Nucleus accumbens (tissue), 56 donors: ENCODE data around the gene GREB1L.
A peak's percentile ranks its signal among the peaks of the same experiment; 100 is the strongest.
"Not testable (repeated sequence)": the region's sequence is repeated elsewhere in the genome, so short reads cannot be mapped to it uniquely, and the experiment has no call there.

Experiments used
- DNase-seq, 56 donors: peaks; one replicate each; lab custom pipeline; 2025; lab: John Stamatoyannopoulos, UW

The GREB1L gene

GRCh38 chr18:21303445-21303844 lies 61.4 kb downstream of the GREB1L start:
- DNase-seq = no peak

- DNase-seq = no peak
Observed at GRCh38 chr18:21303895-21304294, 61.9 kb downstream of the GREB1L start.

- DNase-seq = no peak
Observed at GRCh38 chr18:21305621-21306020, 63.6 kb downstream of the GREB1L start.

GRCh38 chr18:21306368-21306767 lies 64.3 kb downstream of the GREB1L start:
- DNase-seq = no peak

- no peak for DNase-seq
Observed at GRCh38 chr18:21307578-21307977, 65.5 kb downstream of the GREB1L start.

DNA sequence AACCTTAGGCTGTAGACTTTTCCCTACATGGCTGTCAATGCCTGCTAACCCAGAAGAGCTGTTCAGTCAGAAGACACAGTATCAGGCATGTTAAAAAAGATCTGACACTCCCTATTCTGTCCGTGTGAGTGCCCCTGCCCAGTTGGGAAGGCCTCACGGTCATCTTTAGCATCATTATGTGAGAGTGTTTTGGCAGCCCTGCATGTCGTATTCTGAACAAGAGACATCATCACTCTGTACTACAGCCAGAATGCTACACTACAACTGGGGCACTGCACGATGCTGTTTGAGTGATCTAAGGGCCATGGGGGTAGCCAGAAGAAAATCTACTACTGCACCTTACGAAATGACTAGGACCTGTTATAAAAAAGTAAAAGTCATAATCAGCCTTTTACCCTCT lies 67.2 kb downstream of the GREB1L start:
- peak in 3 of 56 donors; percentile 2 to 3 (median 2) for DNase-seq

- not testable (repeated sequence) for DNase-seq
Observed at GRCh38 chr18:21311980-21312379, 69.9 kb downstream of the GREB1L start.

- DNase-seq = no peak
Observed at GRCh38 chr18:21313576-21313975, 71.5 kb downstream of the GREB1L start.

DNA sequence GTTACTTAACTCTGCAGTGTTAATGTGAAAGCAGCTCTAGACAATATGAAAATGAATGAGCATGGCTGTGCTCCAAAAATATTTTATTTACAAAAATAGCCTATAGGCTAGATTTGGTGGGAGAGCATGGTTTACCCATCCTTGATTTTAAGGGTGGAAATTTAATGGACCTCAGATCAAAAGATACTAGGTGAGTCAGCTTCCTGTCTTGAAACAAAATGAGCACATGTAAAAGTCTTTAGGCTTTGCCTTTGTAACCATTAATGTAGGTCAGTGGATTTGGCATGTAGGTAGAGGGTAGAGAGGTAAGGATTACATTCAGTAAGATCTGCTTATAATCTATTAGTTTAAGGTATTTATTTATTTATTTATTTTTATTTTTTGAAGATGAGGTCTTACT lies 72.7 kb downstream of the GREB1L start:
- DNase-seq = no peak

DNA sequence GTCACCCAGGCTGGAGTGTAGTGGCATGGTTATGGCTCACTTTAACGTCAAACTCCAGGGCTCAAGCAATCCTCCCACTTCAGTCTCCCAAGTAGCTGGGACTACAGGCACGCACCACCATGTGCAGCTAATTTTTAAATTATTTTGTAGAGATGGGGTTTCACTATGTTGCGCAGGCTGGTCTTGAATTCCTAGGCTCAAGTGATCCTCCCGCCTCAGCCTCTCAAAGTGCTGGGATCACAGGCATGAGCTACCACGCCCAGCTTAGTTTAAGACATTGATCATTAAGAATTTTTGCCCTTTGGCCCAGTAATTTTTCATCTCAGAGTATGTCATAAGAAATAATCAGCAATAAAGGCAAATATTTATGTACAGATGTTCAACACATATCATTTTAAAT lies 73.1 kb downstream of the GREB1L start:
- DNase-seq = not testable (repeated sequence)

- DNase-seq = no peak
Observed at GRCh38 chr18:21315741-21316197, 73.7 kb downstream of the GREB1L start.

DNA sequence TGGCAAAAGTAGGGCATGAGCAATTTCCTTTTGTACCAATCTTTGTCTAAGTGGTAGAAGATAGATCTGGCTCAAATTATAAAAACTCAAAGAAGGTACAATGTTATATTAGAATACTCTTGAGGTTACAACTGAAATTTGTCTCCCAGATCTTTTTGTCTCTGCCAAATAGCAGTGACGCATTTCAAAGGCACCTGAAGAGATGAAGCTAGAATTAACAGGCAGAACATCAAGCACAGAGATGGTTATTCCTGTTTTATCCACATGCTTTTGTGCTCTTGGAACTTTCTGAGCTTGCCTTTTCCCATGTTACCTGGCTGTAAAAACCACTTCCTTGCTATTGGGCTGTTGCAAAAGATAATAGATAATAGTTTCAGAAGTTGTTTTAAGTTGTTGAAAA lies 74.3 kb downstream of the GREB1L start:
- DNase-seq = no peak

GRCh38 chr18:21321711-21322110 lies 79.7 kb downstream of the GREB1L start:
- DNase-seq = no peak

DNA sequence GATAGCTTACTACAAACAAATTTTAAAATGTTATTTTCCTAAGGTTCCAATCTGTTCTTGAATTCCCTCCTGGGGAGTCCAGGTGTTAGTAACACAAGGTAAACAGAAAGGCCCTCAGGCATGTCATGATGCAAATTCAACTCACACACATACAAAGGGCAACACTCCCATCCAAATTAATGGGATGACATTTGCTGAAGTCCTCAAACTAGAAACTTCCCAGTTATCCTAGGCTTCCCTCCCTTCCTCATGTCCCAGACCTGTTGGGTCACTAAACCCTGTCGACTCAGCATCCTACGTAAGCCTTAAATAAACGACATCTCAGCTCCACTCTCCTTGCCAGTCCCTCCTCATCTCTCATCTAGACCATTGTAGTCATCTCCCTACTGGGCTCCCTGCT lies 85.1 kb downstream of the GREB1L start:
- DNase-seq = no peak

DNA sequence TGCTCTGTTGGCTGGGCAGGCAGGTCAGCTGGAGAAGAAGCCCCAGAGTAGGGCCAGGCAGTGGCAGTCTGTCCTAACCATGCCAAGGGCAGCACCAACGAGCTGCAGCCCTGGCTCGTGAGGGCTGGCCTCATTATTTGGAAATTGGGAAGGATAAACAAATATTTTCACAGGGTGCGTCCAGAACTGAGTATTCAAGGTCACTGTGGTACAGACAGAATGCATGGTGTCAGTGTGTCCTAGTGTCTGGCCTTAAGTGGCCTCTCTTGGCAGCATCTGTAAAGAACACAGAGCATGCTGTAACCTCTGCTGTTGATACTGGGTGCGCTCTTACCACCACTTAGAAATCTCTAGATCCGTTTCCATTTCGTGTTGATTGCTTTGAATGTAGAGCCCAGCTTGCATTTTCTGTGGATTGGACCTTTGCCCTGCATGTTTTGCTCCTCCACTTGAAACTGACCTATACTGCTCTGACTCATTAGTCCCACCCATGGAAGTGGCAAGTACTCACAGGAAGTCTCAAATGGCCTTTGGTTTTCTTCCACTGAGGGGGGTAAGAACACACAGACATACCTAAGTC lies 88.2 kb downstream of the GREB1L start:
- DNase-seq = no peak

GRCh38 chr18:21331065-21331464 lies 89.0 kb downstream of the GREB1L start:
- DNase-seq = no peak

DNA sequence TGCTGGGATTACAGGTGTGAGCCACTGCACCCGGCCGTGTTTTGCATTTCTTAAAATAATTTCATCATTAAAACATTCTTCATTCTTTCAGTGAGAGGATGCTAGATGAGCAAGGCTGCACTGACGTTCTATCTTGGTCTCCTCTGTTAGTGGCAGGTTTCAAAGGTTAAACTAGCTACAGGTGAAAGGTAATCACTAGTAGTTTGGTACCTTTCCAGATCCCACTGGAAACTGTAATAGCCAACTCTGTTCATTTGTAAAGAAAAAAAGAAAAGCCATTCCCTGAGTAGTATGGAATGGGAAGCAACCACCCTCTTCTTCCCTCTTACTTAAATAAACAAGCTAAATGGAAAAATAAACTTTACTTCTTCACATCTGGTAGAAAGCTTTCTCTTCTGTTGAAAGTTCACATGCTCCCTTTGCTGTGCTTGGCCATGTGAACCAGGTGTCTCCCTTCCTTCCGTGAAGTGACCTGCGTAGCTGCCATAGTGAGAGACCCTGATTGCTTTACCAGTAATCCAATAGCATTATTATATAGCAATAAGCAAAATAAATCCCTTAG lies 94.0 kb downstream of the GREB1L start:
- DNase-seq = no peak

DNA sequence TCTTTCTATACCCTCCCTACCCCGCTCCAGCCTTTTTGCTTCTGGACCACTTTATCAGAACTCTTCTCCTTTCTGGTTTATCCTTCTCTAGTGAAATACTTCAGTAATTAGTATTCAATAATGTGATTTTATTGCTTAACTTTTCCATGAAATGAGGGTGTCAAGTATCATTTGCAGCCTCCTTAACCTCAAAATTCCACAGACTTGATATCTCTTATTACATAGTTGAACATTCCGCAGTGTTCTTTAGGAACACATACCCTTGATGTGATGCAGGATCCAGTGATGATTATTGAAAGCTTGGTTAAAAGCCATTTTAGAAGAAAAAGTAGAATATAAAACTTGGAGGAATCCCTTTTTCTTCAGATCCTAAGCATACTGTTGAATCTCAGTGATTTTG lies 94.8 kb downstream of the GREB1L start:
- no peak for DNase-seq

DNA sequence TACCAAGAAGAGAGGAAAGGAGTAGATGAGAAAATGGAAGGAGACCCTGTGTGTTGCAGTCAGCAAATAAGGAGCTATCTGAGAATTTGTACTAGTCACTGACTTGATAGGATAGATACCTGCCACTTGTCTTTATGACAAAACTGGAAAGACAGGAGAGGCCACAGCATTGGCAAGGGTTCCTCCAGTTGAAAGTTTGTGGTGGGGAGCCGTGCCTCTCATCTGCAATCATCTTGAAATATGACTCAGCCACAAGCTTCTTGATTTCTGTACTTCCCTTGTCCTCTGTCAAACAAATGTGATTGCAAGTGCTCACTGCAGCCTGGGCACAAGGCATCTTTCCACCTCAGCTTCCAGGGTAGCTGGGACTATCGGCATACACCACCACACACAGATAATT lies 99.1 kb downstream of the GREB1L start:
- DNase-seq = no peak

DNA sequence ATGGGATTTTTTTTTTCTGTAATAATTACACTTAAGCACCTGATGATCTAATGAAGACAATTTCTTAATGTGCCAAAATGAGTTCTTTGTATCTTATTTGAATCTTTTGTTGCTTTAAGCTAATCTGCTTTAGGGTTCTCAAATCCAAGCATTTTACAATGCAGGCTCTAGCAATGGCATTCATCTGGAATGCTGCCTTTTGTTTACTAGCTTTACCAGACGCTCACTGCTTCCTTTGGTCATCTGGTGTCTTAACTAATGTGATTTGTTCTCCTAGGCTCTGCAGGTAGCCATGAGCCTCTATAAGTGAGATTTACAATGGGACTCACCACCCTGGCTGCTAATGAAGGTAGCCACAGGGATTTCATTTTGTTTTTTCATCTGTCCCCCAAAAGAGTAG lies 100.3 kb downstream of the GREB1L start:
- no peak for DNase-seq

DNA sequence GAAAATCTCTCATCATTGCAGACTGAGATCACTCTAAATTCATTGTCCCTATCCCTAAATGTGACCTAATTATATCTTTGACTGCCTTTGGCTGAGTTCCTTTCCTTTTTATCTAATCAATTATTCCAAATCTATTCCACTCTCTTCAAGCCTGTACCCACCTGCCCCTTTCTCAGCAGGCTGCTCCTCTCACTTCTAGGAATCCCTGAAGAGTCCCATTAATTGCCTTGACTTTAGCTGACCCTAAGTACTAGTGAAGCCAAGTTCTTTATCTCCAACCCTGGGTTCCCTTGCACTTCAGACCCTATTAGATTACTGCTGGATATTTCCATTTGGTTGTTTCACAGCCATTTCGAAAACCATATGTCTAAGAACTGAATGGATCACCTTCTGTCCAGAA lies 102.8 kb downstream of the GREB1L start:
- DNase-seq = no peak

DNA sequence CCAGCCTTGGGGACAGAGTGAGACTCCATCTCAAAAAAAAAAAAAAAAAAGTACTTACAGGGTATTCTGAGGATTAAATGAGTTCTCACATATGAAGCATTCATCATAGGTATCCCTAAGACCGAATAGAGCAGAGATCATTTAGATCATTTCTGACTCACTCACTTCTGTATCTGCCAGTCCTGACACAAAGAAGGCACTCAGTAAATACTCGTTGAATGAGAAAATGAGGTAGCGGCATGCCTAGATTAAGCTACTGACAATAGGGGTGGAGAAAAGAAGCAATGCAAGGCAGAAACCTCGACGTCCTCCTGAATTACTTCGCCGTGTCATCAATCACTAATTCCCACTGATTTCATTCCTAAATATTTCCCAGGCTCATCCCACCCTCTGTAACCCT lies 103.8 kb downstream of the GREB1L start:
- no peak for DNase-seq

DNA sequence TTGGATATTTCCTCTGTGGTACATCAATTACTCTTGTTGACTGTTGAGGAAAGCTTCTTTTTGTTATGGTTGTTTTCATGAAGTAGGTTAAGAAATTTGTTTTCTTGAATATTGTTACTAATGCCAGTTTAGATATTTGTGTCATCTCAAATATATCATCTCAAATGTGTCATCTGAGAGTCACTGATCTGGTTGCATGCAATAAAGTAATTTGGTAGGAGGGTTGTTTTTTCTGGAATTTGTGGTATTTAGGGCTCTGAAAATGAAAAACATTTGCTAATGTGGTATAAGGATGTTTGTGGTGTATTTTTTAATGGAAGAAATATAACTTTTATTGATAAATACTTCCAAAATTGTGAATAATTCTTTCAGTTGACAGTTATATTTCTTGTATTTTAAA lies 117.7 kb downstream of the GREB1L start:
- no peak for DNase-seq
